OCI-LY1 (cell line): Measurements from ENCODE around the gene CDH23.

Experiments used
- H2AFZ ChIP-seq: fragments of 200-600 bp; sonication (generic), shearing (Covaris generic); 2 replicates; pipeline ENCODE4 v1.6.0; 2014; ENCODE audit warnings: antibody characterized with exemption, mild to moderate bottlenecking, low read length
- H3F3A ChIP-seq: fragments of 200-600 bp; sonication (generic), shearing (Covaris generic); 2 replicates; pipeline ENCODE4 v1.6.0; 2014; ENCODE audit warnings: mild to moderate bottlenecking, antibody characterized with exemption, low read length, moderate library complexity; ENCODE audit not compliant: insufficient read depth
- H3K27ac ChIP-seq: fragments of 200-600 bp; sonication (generic); 2 replicates; pipeline ENCODE4 v1.5.1; 2014; ENCODE audit warnings: low read length, mixed run types, mild to moderate bottlenecking, low read depth; ENCODE audit not compliant: poor library complexity, severe bottlenecking
- H3K27me3 ChIP-seq: fragments of 200-600 bp; sonication (generic); 2 replicates; pipeline ENCODE4 v1.6.0; 2014; ENCODE audit warnings: antibody characterized with exemption, mild to moderate bottlenecking, low read length, moderate library complexity; ENCODE audit not compliant: insufficient read depth
- H3K36me3 ChIP-seq: fragments of 200-600 bp; sonication (generic); 2 replicates; pipeline ENCODE4 v1.6.1; 2014; ENCODE audit warnings: mild to moderate bottlenecking, antibody characterized with exemption, low read length, moderate library complexity, mixed read lengths; ENCODE audit not compliant: insufficient read depth
- H3K4me1 ChIP-seq: fragments of 200-600 bp; sonication (generic); 2 replicates; pipeline ENCODE4 v1.5.1; 2014; ENCODE audit warnings: mild to moderate bottlenecking, low read length, moderate library complexity; ENCODE audit not compliant: insufficient read depth, severe bottlenecking
- H3K4me2 ChIP-seq: fragments of 200-600 bp; sonication (generic), shearing (Covaris generic); 2 replicates; pipeline ENCODE4 v1.6.1; 2014; ENCODE audit warnings: low read length
- H3K4me3 ChIP-seq: fragments of 200-600 bp; sonication (generic); 2 replicates; pipeline ENCODE4 v1.5.1; 2014; ENCODE audit warnings: low read length, low read depth, mild to moderate bottlenecking, mixed read lengths; ENCODE audit not compliant: poor library complexity, severe bottlenecking
- H3K79me2 ChIP-seq: fragments of 200-600 bp; shearing (Covaris generic); 2 replicates; pipeline ENCODE4 v1.6.1; 2016; ENCODE audit warnings: mixed run types, low read length, mixed read lengths; ENCODE audit not compliant: insufficient read depth
- H3K9ac ChIP-seq: fragments of 200-600 bp; sonication (generic), shearing (Covaris generic); 2 replicates; pipeline ENCODE4 v1.6.1; 2014; ENCODE audit warnings: mild to moderate bottlenecking, low read length, mixed read lengths
- H3K9me2 ChIP-seq: fragments of 200-600 bp; sonication (generic), shearing (Covaris generic); 2 replicates; pipeline ENCODE4 v1.6.1; 2014; ENCODE audit warnings: low read depth, mild to moderate bottlenecking, low read length, mixed read lengths
- H3K9me3 ChIP-seq: fragments of 200-600 bp; shearing (Covaris generic); 2 replicates; pipeline ENCODE4 v1.6.1; 2014; ENCODE audit warnings: low read length, mixed read lengths
- H4K20me1 ChIP-seq: fragments of 200-600 bp; sonication (generic), shearing (Covaris generic); 2 replicates; pipeline ENCODE4 v1.6.0; 2016; ENCODE audit warnings: mild to moderate bottlenecking, low read length; ENCODE audit not compliant: insufficient read depth
- CTCF ChIP-seq: fragments of 200-600 bp; sonication (generic), shearing (Covaris generic); IDR thresholded peaks from 2 replicates; pipeline ENCODE4 v1.5.1; 2017; ENCODE audit warnings: mild to moderate bottlenecking, antibody characterized with exemption, low read length, moderate library complexity, mixed read lengths
- EZH2 ChIP-seq: fragments of 200-600 bp; sonication (generic), shearing (Covaris generic); IDR thresholded peaks from 2 replicates; pipeline ENCODE4 v1.8.0; 2017; ENCODE audit warnings: borderline replicate concordance, mixed run types, mild to moderate bottlenecking, antibody characterized with exemption, low read length, moderate library complexity, mixed read lengths

Gene CDH23

GRCh38 chr10:71472466-71472865 lies 75.7 kb downstream of the CDH23 start:
- Histone ChIP-seq H3K9me2 (no peaks in the 10 kb centered on the region), H3F3A (no peaks in the 10 kb centered on the region), H3K9me3 (no peaks in the 10 kb centered on the region), H3K4me1 (no peaks in the 10 kb centered on the region), H3K9ac (no peak overlapping the region), H3K79me2 (no peaks in the 10 kb centered on the region), H3K4me3 (no peak overlapping the region), H3K4me2 (no peak overlapping the region), H3K27me3 (peaks cover 6% of the 10 kb centered on the region; the same call in 1 of the 2 replicates), H4K20me1 (no peaks in the 10 kb centered on the region), H3K27ac (no peak overlapping the region), H3K36me3 (no peaks in the 10 kb centered on the region), H2AFZ (no peak overlapping the region)
- no peak for TF ChIP-seq EZH2
- no peak for TF ChIP-seq CTCF

- TF ChIP-seq EZH2 (no peak), CTCF (no peak)
- Histone ChIP-seq H4K20me1 (no peaks in the 10 kb centered on the region), H3K36me3 (no peaks in the 10 kb centered on the region), H3K4me3 (no peak overlapping the region), H3K27me3 (peaks cover 6% of the 10 kb centered on the region; the same call in 1 of the 2 replicates), H3K4me2 (no peak overlapping the region), H3K79me2 (no peaks in the 10 kb centered on the region), H3K27ac (no peak overlapping the region), H2AFZ (no peak overlapping the region), H3K9me2 (no peaks in the 10 kb centered on the region), H3K9me3 (no peaks in the 10 kb centered on the region), H3F3A (no peaks in the 10 kb centered on the region), H3K9ac (no peak overlapping the region), H3K4me1 (no peaks in the 10 kb centered on the region)
These were observed 76.2 kb downstream of the CDH23 start for GRCh38 chr10:71472912-71473311.

- no peaks in the 10 kb centered on the region for H3K9me2 ChIP-seq
- no peaks in the 10 kb centered on the region for H3F3A ChIP-seq
- H3K4me3 ChIP-seq: no peak overlapping the region
- no peaks in the 10 kb centered on the region for H3K79me2 ChIP-seq
- H4K20me1 ChIP-seq: no peaks in the 10 kb centered on the region
- H3K27me3 ChIP-seq: peaks cover 6% of the 10 kb centered on the region; the same call in 1 of the 2 replicates
- no peaks in the 10 kb centered on the region for H3K36me3 ChIP-seq
- no peaks in the 10 kb centered on the region for H3K9me3 ChIP-seq
- no peak overlapping the region for H3K4me2 ChIP-seq
- H3K27ac ChIP-seq: no peak overlapping the region
- no peak for TF ChIP-seq EZH2
- TF ChIP-seq CTCF: no peak
- H3K4me1 ChIP-seq: no peaks in the 10 kb centered on the region
- no peak overlapping the region for H3K9ac ChIP-seq
- no peak overlapping the region for H2AFZ ChIP-seq
These were observed 77.2 kb downstream of the CDH23 start for GRCh38 chr10:71473671-71474599.
